Measurements from ENCODE around the gene COX7A2L. TPM values are rescaled to one million over a fixed set of nuclear protein-coding genes. Genes with fewer than 3 reads are reported as not detected.

The COX7A2L gene
- total and polyA plus RNA-seq, 2 of the 8 experiments (the other 6 are each of a cell fraction or from before 2014, with no cell fraction given) = 85.6 to 114 TPM

DNA sequence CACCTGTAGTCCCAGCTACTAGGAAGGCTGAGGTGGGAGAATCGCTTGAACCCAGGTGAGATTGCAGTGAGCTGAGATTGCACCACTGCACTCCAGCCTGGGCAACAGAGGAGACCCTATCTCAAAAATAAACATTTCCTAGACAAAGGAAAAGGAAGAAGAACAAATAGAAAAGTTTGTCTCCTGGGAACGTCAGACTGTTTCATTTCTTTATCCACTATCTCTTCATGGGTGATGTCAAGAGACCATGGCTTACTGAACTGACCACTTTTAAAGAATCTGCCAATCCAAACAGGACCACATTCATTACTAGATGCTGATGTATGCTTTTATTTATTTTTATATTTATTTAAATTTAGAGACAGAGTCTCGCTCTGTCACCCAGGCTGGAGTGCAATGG lies 26.8 kb downstream of the COX7A2L start (continued):
- TF ChIP-seq POLR2A (IDR thresholded peaks at IDR 0.05; ENCODE audit: control extremely low read depth in 1 of 2, low read depth in 2 of 2, low read length in 2 of 2) = no peak
- TF ChIP-seq CTBP2 (IDR thresholded peaks at IDR 0.05; ENCODE audit: borderline replicate concordance, insufficient read depth, insufficient read length, low read length) = no peak
- TF ChIP-seq SP4 (IDR thresholded peaks at IDR 0.05; ENCODE audit: low read length) = no peak

Data from H1 (cell line).